Suppressor macrophage (primary cell): ENCODE results near the gene C6orf47.

ENCODE experiments used
- DNase-seq, 4 experiments: peaks; one replicate each; pipeline ENCODE4 v3.0.0-alpha.2; 2020 to 2022

The C6orf47 gene

DNA sequence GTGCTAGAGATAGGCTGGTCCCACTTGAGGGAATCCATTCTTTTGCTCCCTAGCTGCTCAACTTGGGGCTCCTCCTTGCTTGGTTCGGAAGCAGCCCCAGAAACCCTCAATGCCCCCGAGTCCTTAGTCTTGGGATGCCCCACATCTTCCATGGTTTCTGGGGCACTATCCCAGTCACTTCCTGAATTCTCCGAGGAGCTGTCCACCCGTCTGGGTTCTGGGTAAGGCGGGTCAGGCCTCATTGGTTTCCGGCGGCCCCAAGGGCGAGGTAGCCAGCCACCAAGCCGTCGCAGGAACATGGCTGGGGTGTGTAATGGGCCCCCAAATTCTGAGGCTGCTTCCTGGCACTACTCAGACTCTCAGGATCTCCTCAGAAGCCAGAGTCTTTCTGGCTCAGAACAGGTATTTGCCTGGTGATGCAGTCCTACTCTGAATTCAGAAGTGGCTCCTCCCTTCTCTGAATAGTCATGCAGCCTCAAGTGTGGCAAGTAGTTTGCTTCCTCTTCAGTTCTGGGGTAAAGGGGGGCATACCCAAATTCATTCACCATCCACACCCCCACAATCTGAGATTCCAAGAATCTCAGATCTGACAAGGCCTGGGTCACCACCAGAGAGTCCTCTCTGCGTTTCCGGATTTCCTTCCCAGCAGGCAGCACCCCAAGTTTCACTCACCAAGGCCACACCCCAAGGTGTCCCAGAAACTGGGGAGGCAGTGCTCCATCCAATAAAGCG is 763 bp downstream of the C6orf47 start:
- DNase-seq: peak; percentile 12 to 55 (median 48)

DNA sequence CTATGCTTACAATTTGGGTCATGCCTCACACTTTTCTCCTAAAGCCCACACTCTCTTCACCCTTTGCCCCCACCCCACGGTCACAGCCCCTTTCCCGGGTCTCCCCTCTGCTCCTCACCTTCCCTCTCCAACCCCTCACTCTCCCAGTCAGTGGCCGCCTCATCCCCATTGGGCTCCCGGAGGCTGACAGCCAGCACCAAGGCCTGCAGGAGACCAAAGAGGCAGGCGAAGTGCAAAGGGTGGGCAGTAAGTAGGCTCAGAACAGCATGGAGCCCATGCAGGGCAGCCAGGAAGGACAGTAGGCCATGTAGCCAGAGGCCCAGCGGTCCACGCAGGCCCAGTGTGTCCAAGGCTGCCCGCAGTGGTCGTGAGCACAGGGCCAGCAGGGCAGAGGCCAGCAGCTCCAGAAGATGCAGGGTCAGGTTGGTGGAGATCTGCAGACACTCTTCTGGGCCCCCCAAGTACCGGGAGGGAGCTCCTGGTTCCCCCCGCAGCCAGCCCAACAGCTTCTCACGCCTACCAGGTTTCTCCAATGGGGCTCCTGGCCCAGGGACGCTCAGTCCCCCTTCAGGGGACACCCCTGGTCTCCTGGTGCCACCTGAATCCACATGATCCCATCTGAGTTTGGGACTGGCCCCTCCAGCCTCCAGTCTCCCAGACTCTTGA is 1.5 kb downstream of the C6orf47 start:
- no peak for DNase-seq

DNA sequence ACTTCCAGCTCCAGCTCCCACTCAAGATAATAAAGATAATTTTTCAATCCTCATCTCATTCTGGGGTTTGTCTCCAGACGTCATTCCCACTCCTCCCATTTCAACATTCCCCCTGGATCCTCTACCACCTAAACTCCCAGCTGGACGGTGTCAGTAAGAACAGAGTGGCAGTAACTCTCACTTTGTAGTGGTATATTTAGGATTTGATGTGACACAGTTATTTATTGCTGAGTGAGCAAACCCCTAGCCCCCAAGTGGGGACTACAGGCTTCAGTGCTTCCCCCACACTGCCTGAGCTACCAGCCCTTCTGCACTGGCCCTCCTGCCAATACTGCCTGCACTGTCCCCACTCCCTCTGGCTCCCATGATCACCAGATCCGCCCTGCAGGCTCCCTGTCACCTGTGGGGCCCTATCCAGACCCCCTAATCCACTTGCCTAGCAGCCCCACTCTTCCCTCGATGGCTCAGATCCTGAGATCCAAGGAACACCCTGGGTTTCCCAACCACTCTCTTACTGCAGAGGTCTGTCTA is 2.4 kb downstream of the C6orf47 start:
- DNase-seq: no peak

DNA sequence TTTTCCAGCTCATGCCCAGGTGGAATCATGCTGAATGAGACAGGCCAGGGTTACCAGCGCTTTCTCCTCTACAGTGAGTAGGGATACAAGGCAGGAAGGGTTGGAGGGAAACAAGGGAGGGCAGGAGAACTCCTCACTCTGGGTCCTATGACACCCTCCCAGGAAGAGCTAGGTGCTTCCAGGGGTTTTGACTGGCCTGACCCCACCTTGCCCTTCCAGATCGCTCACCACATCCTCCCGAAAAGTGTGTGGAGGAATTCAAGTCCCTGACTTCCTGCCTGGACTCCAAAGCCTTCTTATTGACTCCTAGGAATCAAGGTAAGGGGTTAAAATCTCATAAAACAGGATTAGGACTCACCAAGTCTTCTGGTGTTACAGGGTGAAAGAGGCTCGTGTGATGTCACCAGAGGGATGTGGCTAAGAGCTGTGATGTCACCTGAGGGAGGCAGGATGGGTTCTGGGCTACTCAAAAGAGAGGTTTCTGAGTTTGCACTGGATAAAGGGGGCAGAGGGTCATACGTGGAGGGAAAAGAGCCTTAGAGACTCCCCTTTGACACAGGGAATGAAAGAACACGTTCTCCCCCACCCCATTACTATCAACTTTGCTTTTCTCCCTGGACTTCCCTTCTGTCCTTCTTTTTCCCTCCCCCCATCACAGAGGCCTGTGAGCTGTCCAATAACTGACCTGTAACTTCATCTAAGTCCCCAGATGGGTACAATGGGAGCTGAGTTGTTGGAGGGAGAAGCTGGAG is 3.0 kb downstream of the C6orf47 start:
- DNase-seq: no peak

DNA sequence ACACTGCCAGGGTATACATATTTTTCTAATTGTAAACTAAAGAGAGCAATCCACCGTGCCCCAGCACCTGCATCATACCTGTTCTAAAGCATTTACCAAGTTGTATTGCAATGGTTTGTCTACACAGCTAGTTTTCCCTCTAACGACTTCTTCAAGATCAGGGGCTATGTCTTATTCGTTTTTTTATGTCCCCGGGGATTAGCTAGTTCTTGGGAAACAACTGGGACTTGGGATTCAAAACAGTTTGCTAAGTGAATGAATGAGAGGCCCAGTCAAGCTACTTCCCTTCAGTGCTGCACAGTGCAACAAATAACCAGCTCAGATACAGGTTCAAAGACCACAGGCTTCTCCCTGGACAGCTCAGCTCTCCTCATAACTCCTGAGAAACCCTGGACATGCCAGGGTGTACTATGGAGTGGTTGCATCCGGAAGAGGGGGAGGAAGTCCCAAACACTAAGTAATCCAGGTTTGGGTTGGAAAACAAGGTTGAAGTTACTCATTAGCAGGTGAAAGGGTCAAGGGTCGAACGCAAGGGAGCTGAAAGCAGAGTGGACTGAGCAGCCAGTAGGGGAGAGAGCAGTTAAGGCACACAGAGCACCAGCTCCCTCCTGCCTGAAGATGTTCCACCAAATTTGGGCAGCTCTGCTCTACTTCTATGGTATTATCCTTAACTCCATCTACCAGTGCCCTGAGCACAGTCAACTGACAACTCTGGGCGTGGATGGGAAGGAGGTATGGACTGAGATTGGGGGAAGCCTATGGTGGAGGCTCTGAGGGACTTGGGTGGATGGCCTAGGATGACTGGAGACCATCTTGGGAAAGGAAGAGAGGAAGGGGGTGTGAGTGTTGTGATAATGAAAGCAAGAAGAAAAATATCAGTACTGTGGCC is 5.0 kb downstream of the C6orf47 start, which contains the start of gene APOM:
Gene APOM (plus strand): TSS at position 546 of the 889 bp plus-strand sequence. CDS start 73 bp downstream, at position 619.
- no peak for DNase-seq

DNA sequence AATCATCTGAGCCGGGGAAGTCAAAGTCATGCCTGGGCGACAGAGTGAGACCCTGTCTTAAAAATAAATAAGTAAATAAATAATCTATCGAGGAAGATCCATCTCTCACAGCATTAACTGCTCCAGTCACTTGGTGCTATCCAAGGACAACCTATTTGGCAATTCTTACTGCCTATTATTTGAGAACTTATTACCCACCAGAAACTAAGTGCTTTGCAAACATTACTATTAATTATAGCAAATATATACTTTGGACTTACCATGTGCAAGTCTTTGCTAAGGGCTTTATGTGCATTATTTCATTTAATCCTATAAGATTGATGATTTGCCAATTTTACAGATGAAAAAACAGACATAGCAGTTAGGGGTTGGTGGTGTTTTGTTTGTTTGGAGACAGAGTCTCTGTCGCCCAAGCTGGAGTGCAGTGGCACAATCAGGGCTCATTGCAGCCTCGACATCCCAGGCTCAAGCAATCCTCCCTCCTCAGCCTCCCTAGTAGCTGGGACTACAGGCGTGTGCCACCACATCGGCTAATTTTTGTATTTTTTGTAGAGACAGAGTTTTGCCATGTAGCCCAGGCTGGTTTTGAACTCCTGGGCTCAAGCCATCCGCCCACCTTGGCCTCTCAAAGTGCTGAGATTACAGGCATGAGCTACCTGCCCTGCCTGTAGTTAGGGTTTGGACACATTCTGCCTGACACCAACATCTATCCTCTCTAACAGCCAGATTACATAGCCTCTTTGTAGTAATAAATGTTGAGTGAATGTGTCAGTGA is 5.8 kb downstream of the C6orf47 start:
- DNase-seq: no peak

DNA sequence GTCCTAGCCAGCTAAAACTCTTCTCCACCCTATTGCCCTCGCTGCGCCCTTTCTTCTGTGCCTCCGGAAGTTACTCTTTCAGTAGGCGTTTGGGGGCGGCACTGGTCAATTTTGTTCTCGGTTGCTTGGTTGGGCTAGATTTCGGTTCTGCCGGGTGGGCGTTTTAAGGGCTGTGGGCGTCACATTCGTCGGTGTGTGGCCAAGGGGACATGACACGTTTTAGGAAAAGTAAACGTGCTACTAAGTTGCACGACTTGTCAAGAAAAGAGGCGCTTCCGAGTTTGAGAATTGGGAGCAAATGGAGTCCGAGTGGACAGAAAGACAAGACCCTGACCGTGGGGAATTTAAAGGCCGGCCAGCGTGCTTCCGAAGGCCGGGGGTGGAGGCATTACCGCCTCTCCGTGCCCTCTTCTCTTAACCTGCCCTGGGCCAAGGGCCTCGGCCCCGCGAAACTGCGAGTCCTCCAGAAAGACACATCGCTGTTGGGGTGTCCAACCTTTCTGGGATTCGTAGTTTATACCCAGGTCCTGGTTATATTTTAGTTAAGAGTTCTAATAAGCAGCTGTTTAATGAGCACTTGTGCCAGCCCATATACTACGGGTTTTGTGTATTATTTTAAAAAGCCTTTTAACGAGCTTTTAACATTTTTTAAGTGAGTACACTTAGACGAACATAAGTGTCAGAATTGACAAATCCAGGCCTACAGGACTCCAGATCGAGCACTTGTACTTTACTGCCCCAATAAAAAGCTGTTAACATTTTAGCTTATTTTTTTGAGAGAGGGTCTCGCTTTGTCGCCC is 7.5 kb downstream of the C6orf47 start:
- peak in 3 of 4 experiments; percentile 93 to 95 (median 95) for DNase-seq

DNA sequence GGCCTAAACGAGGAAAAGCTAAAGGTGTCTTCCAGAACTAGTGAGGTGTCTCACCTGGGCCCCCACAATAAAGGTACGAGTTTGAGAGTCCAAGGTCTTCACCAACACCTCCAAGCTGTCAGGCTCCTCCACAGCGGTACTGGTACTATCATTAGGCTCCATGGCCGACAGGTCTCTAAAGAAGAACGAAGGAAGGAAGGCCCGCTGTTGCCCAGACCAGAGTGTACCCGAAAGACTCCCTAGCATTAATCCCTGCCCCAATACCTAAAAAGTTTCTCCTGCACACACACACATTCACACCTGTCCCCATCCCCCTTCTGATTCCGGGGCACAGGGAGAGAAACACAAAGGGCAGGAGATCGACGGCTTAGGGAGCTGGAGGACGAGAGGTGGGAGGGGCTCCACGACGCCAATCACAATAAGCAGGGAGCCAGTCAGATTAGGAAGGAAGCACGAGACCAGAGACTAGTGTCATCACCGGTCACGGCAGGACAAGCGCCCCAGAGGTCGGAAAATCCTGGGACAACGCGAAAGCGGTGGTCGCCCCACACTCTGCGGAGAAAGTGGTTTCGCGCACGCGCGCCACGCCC is 8.9 kb downstream of the C6orf47 start:
- DNase-seq: peak; percentile 86 to 94 (median 90)

DNA sequence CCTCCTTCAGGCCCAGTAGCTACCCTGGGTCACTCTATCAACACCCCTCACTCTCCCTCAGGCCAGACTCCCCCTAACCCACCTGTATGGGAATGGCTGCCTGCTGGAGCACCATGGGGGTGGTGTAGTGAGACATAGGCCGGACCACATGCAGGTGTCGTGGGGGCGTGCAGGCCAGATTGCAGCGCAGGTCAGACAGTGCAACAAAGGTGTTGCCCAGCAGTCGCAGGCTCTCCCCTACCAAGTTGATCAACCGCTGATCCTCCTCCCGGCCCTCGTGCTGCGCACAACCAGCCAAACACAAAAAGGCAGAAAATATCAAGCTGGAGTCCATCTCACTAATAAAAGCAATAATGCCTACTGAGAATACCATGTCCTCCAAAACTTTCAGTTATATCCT is 15.3 kb downstream of the C6orf47 start:
- DNase-seq: no peak

DNA sequence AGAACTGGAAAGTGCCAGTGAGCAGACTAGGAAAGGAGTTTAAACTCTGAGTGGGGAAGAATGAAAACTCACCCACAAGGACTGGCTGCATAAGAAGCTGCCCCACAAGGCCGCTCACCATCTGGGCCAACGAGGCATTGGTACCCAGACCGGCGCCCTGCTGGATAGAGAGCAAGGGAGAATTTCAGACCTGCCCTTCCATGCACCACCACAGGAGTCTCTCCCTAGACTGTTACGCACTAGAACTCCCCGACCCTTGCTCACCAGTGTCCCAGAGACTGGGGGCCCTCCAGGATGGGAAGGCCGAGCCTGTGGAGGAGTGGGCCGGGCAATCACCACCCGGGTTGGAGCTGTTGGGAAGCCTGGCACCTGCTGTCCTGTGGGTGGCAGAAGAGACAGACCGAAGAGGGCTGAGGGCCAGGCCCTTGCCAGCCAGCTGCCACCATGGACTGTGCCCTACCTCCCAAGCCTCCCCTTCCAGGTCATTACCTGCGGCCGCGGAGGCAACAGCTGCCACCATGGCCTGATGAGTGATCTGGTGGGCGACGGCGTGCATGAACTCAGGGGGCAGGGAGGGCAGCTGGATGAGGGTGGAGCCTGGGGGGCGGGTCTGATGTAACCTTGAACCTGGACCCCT is 16.6 kb downstream of the C6orf47 start:
- no peak for DNase-seq

DNA sequence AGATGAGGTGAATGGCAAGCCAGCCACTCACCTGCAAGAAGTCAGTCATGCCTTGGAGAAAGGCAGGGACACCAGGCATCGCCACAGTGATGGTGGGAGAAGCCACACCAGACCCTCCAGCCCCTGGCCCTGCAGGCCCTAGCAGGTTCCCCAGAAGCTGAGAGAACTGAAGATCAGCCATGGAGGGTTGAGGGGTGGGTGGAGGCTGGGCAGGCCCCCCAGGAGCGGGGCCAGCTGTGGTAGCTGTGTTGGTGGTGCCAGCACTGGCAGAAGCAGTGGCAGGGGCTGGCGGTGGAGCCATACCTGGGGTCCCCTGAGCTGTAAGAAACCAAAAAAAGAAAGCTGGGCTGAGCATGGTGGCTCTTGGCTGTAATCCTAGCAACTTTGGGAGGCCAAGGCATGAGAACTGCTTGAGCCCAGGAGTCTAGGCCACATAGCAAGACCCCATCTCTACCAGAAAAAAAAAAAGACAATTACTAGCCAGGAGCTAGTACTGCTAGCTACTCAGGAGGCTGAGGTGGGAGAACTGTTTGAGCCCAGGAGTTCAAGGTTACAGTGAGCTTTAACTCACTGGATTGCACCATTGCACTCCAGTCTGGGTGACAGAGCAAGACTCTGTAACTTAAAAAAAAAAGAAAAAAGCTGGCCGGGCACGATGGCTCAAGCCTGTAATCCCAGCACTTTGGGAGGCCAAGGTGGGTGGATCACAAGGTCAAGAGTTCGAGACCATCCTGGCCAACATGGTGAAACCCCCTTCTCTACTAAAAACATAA is 17.6 kb downstream of the C6orf47 start:
- DNase-seq: no peak

DNA sequence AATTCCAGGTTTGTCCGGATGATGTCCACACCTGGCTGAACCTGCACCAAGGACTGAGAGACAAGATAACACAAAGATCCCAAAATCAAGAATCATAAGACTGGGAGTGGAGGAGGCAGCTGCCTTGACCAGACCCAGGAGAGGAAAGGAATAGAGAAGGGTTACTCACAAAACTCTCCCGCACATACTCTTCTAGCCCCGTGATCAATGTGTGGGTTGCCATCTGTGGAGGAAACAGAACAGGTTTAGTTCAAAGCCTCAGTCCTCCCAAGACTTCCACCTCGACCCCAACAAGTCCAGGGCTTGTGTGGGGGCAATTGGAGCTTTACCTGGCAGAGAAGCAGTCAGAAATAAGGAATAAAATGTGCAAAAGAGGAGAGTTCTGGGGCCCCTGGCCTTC is 19.2 kb downstream of the C6orf47 start:
- DNase-seq: no peak

DNA sequence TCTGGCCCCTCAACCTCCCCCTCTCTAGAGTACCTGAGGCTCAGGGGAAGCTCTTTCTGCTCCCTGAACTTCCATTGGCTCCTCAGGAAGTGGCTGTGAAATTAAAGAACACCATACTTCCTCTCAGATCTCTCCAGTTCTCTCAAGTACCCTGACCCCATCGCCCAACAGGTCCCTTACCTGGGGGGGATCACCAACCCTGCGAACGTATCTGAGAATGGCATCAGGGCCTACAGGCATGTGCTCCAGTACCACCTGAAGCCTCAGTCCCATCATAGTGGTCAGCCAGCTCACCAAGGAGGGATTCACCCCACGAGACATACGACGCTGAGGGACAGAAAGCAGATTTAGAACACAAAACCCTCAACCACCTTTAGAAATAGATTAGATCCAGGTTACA is 20.0 kb downstream of the C6orf47 start:
- no peak for DNase-seq

DNA sequence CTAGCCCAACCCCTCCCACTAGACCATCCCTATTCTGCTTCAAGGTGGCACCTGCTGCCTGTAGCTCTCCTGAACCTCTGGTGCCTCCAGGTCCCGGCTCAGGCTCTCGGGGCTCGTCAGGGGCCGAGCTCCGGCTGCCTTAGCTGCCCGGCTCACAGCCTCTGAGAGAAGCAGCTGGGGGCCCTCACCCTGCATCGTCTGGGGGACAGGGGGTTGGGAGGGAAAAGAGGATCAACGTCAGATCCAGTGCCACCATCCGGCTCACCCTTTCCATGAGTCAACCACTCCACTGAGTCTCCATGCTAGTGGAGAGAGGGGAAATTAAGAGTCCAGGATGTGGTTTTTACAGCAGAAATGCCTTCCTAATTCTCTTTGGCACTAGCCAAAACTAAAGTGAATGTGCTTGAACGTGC is 21.1 kb downstream of the C6orf47 start:
- peak in 2 of 4 experiments; percentile 13 to 33 for DNase-seq

DNA sequence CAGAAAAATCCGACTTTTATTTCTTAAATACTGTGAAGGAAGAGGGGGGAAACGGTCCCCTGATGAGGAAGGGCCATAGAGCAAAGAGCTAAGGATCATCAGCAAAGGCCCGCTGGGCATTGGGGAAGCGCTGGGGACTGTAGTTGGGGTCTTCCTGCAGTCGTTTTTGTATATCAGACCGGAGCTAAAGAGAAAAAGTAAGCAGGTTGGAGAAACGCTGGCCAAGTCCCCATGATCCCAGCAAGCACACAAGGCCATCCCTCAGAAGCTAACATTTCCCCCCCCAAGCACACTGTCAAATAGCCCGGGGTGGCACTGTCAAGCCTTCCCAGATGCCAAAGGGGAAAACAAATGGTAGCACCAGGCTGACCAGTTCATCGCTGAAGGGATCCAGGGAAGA is 21.5 kb downstream of the C6orf47 start:
- DNase-seq: no peak

DNA sequence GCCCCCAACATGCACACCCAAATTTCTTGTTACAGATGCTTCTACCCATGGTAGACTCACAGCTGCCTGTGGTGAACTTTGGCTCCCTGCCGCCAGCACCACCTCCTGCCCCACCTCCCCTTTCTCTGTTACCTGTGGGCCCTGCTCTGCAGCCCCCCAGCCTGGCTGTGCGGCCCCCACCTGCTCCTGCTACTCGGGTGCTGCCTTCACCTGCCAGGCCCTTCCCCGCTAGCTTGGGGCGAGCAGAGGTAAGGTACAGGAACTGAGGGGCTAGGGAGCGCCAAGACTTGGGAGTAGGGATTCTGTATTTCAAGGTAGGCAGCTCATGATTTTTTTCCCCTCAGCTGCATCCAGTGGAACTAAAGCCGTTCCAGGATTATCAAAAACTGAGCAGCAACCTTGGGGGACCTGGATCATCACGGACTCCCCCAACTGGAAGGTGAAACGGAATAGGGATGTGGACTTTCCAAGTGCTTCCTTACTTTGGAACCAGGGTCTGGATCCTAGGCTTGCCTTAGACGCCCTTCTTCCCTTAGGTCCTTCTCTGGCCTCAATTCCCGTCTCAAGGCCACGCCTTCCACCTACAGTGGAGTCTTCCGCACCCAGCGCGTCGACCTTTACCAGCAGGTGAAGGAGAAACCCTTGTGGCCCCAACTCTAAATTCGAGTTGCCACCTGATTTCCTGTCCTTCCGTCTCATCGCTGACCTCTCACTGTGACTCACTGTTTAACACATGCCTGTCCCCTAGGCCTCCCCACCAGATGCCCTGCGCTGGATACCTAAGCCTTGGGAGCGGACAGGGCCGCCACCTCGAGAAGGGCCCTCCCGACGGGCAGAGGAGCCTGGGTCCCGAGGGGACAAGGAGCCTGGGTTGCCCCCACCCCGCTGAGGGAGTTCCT is 23.6 kb downstream of the C6orf47 start:
- no peak for DNase-seq

DNA sequence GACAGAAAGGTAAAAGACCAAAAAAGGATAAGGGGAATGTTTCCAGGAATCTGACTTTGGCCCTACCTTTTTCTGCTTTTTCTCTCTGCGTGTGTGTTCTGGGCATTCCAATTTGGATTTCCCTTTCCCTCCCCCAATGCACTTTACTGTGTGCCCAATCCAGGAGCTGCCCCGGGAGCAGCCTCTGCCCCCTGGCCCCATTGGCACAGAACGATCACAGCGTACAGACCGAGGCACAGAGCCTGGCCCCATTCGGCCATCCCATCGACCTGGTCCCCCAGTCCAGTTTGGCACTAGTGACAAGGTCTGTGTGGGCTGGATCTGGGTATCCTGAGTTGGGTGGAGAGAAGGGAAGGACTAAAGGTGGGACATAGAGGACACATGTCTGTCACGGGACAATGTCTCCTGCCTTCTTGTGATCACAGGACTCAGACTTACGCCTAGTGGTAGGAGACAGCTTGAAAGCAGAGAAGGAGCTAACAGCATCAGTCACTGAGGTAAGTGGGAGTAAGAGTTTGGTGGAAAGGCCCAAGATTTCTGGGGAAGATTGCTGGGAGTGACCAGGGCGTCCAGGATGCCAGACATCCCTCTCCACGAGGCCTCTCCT is 25.5 kb downstream of the C6orf47 start:
- no peak for DNase-seq
